ENCODE results near the gene TMEM47.

TMEM47 gene
- total RNA-seq: 0 reads per million in 3 donors

GRCh38 chrX:34656842-34657725 is at the start of gene TMEM47:
TMEM47 (minus strand) TSS chrX:34657285; CDS start chrX:34657029, 256 bp downstream.
- H3K4me1 ChIP-seq (ENCODE audit: control insufficient read depth, insufficient read depth, low read length, poor library complexity, severe bottlenecking): no peaks in the 10 kb centered on the region
- H3K27ac ChIP-seq (ENCODE audit: insufficient read depth, low read length, poor library complexity, severe bottlenecking): no peak within 1 kb of the TSS
- no peaks in the 10 kb centered on the region for H3K9me3 ChIP-seq (ENCODE audit: control insufficient read depth, low read length)
- H3K4me3 ChIP-seq (ENCODE audit: insufficient read depth, low read depth, low read length, poor library complexity, severe bottlenecking): no peak within 1 kb of the TSS
- H3K27me3 ChIP-seq (replicated peaks; ENCODE audit: control insufficient read depth, insufficient read depth, low read length, poor library complexity, severe bottlenecking): no peaks in the 10 kb centered on the region
- no peaks in the 10 kb centered on the region for H3K36me3 ChIP-seq (ENCODE audit: control insufficient read depth, insufficient read depth, low read length)
- DNase-seq: no peak

- no peak for DNase-seq
- no peaks in the 10 kb centered on the region for H3K9me3 ChIP-seq (ENCODE audit: control insufficient read depth, low read length)
- no peaks in the 10 kb centered on the region for H3K27me3 ChIP-seq (replicated peaks; ENCODE audit: control insufficient read depth, insufficient read depth, low read length, poor library complexity, severe bottlenecking)
- no peak overlapping the region for H3K27ac ChIP-seq (ENCODE audit: insufficient read depth, low read length, poor library complexity, severe bottlenecking)
- H3K4me1 ChIP-seq (ENCODE audit: control insufficient read depth, insufficient read depth, low read length, poor library complexity, severe bottlenecking): no peaks in the 10 kb centered on the region
- H3K4me3 ChIP-seq (ENCODE audit: insufficient read depth, low read depth, low read length, poor library complexity, severe bottlenecking): no peak overlapping the region
- H3K36me3 ChIP-seq (ENCODE audit: control insufficient read depth, insufficient read depth, low read length): no peaks in the 10 kb centered on the region
Observed at GRCh38 chrX:34687095-34687494, 30.0 kb upstream of the TMEM47 start.

DNA sequence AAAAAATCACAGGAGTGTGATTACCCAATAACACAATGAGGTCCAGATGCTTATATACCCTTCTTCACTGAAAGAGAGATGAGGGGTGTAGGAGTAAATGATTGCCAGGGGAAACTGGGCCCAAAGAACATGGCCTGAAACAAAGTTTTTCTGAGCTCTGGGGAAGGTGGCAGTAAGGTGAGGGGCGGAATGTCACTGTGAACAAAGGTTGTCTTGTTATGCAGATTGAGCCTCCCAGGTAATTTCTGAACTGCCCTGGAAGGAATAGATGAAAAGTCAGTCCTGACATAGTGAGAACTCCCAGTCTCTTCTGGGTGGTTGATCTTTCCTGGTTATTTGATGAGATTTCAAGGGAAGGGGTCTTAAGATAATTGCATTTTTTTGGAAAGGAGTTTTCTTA is 2.5 kb upstream of the TMEM47 start:
- H3K27me3 ChIP-seq (replicated peaks; ENCODE audit: control insufficient read depth, insufficient read depth, low read length, poor library complexity, severe bottlenecking): no peaks in the 10 kb centered on the region
- no peak for DNase-seq
- H3K9me3 ChIP-seq (ENCODE audit: control insufficient read depth, low read length): no peaks in the 10 kb centered on the region

DNA sequence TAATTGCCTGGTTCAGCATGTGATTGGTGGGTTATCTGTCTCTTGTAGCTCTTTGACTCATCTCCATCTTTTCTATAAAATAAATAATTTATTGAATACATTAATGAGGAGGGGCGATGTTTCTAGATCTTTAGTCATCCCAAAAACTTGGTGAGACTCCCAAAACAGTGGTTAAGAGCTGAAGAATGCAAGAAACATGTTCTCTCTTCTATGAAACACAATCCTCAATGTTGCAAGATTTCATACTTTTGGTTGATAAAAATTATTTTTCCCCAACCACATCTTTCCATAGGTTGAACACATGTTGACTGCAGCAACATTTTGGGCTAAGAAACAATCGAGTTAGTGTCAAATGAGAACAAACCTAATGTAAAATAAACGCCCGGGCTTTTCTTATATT is 1.2 kb upstream of the TMEM47 start:
- Histone ChIP-seq H3K27me3 (replicated peaks; ENCODE audit: control insufficient read depth, insufficient read depth, low read length, poor library complexity, severe bottlenecking) (no peaks in the 10 kb centered on the region), H3K4me1 (ENCODE audit: control insufficient read depth, insufficient read depth, low read length, poor library complexity, severe bottlenecking) (no peaks in the 10 kb centered on the region), H3K36me3 (ENCODE audit: control insufficient read depth, insufficient read depth, low read length) (no peaks in the 10 kb centered on the region), H3K4me3 (ENCODE audit: insufficient read depth, low read depth, low read length, poor library complexity, severe bottlenecking) (no peak overlapping the region), H3K9me3 (ENCODE audit: control insufficient read depth, low read length) (no peaks in the 10 kb centered on the region), H3K27ac (ENCODE audit: insufficient read depth, low read length, poor library complexity, severe bottlenecking) (no peak overlapping the region)
- DNase-seq: no peak

More for the DNA sequence above, 2.5 kb upstream of the TMEM47 start:
- H3K27ac ChIP-seq (ENCODE audit: insufficient read depth, low read length, poor library complexity, severe bottlenecking): no peak overlapping the region
- no peaks in the 10 kb centered on the region for H3K4me1 ChIP-seq (ENCODE audit: control insufficient read depth, insufficient read depth, low read length, poor library complexity, severe bottlenecking)
- H3K4me3 ChIP-seq (ENCODE audit: insufficient read depth, low read depth, low read length, poor library complexity, severe bottlenecking): no peak overlapping the region
- H3K36me3 ChIP-seq (ENCODE audit: control insufficient read depth, insufficient read depth, low read length): no peaks in the 10 kb centered on the region

- Histone ChIP-seq H3K36me3 (ENCODE audit: control insufficient read depth, insufficient read depth, low read length) (no peaks in the 10 kb centered on the region), H3K9me3 (ENCODE audit: control insufficient read depth, low read length) (no peaks in the 10 kb centered on the region), H3K27me3 (replicated peaks; ENCODE audit: control insufficient read depth, insufficient read depth, low read length, poor library complexity, severe bottlenecking) (no peaks in the 10 kb centered on the region), H3K4me1 (ENCODE audit: control insufficient read depth, insufficient read depth, low read length, poor library complexity, severe bottlenecking) (no peaks in the 10 kb centered on the region), H3K4me3 (ENCODE audit: insufficient read depth, low read depth, low read length, poor library complexity, severe bottlenecking) (no peak overlapping the region), H3K27ac (ENCODE audit: insufficient read depth, low read length, poor library complexity, severe bottlenecking) (no peak overlapping the region)
- DNase-seq: no peak
Observed at GRCh38 chrX:34657726-34658070, 613 bp upstream of the TMEM47 start.

DNA sequence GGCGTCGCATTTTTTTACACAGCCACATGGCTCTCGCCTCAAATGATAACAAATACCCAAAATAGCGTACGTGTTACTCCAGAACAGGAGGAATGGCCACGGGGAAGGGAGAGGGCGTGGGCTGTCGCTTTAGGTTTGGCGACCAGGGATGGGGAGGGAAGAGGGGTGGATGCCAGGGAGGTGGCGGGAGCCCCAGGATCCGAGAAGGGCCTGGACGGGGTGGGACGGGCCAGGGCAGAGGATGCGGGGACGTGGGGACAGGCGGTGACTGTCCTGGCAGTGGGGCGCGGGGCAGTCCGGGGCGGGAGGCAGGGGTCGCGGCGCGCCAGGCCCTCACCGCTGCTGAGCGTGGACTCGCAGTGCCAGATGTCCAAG is 631 bp downstream of the TMEM47 start:
- no peak for DNase-seq
- H3K36me3 ChIP-seq (ENCODE audit: control insufficient read depth, insufficient read depth, low read length): no peaks in the 10 kb centered on the region
- H3K27me3 ChIP-seq (replicated peaks; ENCODE audit: control insufficient read depth, insufficient read depth, low read length, poor library complexity, severe bottlenecking): no peaks in the 10 kb centered on the region
- no peak overlapping the region for H3K27ac ChIP-seq (ENCODE audit: insufficient read depth, low read length, poor library complexity, severe bottlenecking)
- no peaks in the 10 kb centered on the region for H3K9me3 ChIP-seq (ENCODE audit: control insufficient read depth, low read length)
- H3K4me1 ChIP-seq (ENCODE audit: control insufficient read depth, insufficient read depth, low read length, poor library complexity, severe bottlenecking): no peaks in the 10 kb centered on the region
- H3K4me3 ChIP-seq (ENCODE audit: insufficient read depth, low read depth, low read length, poor library complexity, severe bottlenecking): no peak overlapping the region

GRCh38 chrX:34655501-34656455 is 1.3 kb downstream of the TMEM47 start:
- Histone ChIP-seq H3K27me3 (replicated peaks; ENCODE audit: control insufficient read depth, insufficient read depth, low read length, poor library complexity, severe bottlenecking) (no peaks in the 10 kb centered on the region), H3K36me3 (ENCODE audit: control insufficient read depth, insufficient read depth, low read length) (no peaks in the 10 kb centered on the region), H3K27ac (ENCODE audit: insufficient read depth, low read length, poor library complexity, severe bottlenecking) (no peak overlapping the region), H3K4me1 (ENCODE audit: control insufficient read depth, insufficient read depth, low read length, poor library complexity, severe bottlenecking) (no peaks in the 10 kb centered on the region), H3K4me3 (ENCODE audit: insufficient read depth, low read depth, low read length, poor library complexity, severe bottlenecking) (no peak overlapping the region), H3K9me3 (ENCODE audit: control insufficient read depth, low read length) (no peaks in the 10 kb centered on the region)
- DNase-seq: no peak

GRCh38 chrX:34654696-34655490 is 2.2 kb downstream of the TMEM47 start:
- Histone ChIP-seq H3K4me1 (ENCODE audit: control insufficient read depth, insufficient read depth, low read length, poor library complexity, severe bottlenecking) (no peaks in the 10 kb centered on the region), H3K4me3 (ENCODE audit: insufficient read depth, low read depth, low read length, poor library complexity, severe bottlenecking) (no peak overlapping the region), H3K36me3 (ENCODE audit: control insufficient read depth, insufficient read depth, low read length) (no peaks in the 10 kb centered on the region), H3K27ac (ENCODE audit: insufficient read depth, low read length, poor library complexity, severe bottlenecking) (no peak overlapping the region), H3K27me3 (replicated peaks; ENCODE audit: control insufficient read depth, insufficient read depth, low read length, poor library complexity, severe bottlenecking) (no peaks in the 10 kb centered on the region), H3K9me3 (ENCODE audit: control insufficient read depth, low read length) (no peaks in the 10 kb centered on the region)
- no peak for DNase-seq

- DNase-seq: no peak
- H3K27ac ChIP-seq (ENCODE audit: insufficient read depth, low read length, poor library complexity, severe bottlenecking): no peak overlapping the region
- no peaks in the 10 kb centered on the region for H3K9me3 ChIP-seq (ENCODE audit: control insufficient read depth, low read length)
- no peaks in the 10 kb centered on the region for H3K27me3 ChIP-seq (replicated peaks; ENCODE audit: control insufficient read depth, insufficient read depth, low read length, poor library complexity, severe bottlenecking)
- H3K36me3 ChIP-seq (ENCODE audit: control insufficient read depth, insufficient read depth, low read length): no peaks in the 10 kb centered on the region
- no peaks in the 10 kb centered on the region for H3K4me1 ChIP-seq (ENCODE audit: control insufficient read depth, insufficient read depth, low read length, poor library complexity, severe bottlenecking)
- H3K4me3 ChIP-seq (ENCODE audit: insufficient read depth, low read depth, low read length, poor library complexity, severe bottlenecking): no peak overlapping the region
Observed at GRCh38 chrX:34653811-34654210, 3.3 kb downstream of the TMEM47 start.
